Daoy (cell line): ENCODE results near the gene USPL1. TPM values are rescaled to one million over a fixed set of nuclear protein-coding genes. Genes with fewer than 3 reads are reported as not detected.

Experiments
- DNase-seq: peaks from one replicate; pipeline ENCODE4 v3.0.0-alpha.2; 2015; ENCODE audit warnings: low read depth
- total RNA-seq: library from RNA; depleted of rRNA; stranded (reverse); fragments of >200 nt; shearing (Covaris generic); gene quantifications from 2 replicates; pipeline ENCODE4 v1.2.3, GENCODE V29; 2014

Gene USPL1
- total RNA-seq, 1 experiment from 2014 or later = 17.5 TPM

DNA sequence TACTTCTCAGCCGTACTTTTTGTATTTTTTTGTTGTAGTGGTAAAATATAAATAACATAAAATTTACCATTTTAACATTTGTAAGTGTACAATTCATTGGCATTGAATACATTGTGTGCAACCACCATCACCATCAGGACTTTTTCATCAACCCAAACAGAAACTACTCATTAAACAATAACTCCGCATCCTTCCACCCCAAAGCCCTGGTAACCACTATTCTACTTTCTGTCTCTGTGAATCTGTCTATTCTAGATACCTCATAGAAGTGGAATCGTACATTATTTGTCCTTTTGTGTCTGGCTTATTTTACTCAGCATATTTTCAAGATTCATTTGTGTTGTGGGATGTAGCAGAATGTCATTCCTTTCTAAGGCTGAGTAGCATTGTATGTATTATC is 38.5 kb downstream of the USPL1 start:
- no peak for DNase-seq

DNA sequence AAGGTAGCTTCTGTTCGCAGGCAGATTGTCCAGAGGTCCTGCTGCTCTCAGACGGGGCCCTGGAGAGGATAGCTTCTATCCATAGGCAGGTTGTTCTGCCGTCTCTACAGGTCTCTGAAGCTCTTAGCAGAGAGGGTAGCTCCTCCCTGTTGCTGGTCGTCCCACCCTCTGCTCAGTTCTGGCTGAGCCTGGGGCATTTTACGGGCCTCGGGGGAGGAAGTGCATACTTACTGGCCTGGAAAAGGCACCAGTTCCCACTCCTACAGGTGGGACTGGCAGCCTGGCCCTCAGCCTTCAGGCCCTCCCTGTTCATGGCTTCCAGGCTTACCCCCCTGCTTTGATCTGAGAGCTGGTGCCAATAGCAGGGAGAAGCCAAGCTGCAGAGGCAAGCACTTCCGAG is 42.3 kb downstream of the USPL1 start:
- DNase-seq = no peak

DNA sequence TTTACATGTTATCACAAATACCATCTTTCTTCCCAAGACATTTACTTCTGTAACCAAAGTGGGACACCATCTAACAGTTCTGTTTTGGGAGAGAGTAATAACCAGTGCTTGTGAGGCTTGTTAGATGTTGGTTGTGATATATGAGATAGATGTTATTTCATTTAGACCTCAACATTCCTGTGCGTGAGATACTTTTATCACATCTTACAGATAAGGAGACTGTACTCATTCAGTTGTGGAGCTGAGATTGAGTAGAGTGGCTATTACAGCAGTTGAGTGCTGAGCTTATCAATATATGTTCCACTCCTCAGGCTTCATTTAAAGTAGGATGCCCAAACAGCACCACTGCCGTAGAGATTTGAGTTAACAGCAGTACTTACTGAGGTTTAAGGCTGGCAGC is 43.1 kb downstream of the USPL1 start:
- no peak for DNase-seq

GRCh38 chr13:30664689-30665275 is 47.1 kb downstream of the USPL1 start:
- DNase-seq = no peak

- DNase-seq = no peak
Observed at GRCh38 chr13:30665638-30666037, 47.9 kb downstream of the USPL1 start.

GRCh38 chr13:30666113-30666512 is 48.4 kb downstream of the USPL1 start:
- DNase-seq = no peak

- no peak for DNase-seq
Observed at GRCh38 chr13:30667014-30667413, 49.3 kb downstream of the USPL1 start.

DNA sequence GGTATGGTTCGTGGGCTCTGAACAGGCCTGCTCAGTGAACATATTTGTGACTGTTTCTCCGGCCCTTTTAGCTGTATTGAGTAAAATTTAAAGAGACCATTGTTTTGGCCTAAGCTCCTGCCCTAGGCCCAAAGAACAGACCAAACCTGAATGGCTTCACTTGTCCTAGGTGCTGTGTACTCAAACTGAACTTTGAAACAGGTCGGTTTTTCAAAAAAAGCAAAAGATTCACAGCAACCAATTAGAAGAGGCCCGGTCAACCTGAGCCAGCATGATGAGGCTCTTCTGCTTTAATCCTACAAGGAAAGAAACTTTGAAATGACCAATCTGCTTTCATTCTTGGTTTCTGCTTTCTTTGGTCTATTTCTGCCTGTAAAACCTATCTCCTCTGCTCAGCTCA is 50.6 kb downstream of the USPL1 start:
- no peak for DNase-seq

DNA sequence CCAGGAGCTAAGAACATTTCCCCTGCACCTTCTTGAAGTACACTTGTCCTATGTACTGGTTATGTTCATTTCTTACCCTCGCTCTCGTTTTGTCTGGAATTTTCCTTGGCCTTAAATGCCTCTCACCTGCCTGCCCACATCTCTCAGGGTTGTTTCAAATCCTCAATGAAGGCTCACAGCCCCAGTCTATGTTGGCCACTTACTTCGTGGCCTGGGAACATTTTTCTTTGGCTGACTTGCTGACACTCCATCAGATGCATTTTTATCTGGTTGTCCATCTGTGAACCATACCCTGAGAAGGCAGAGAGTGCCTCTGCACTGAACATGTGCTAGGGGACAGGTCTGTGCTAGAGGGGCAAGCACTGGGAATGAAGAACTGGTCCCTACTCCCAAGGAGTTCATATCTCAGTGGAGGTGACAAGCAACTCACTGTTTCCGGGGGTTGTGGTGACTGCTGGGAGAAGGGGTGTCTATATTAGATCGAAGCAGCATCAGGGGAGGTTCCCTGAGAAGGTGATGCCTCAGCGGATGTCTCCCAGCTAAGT is 53.6 kb downstream of the USPL1 start:
- DNase-seq = no peak

DNA sequence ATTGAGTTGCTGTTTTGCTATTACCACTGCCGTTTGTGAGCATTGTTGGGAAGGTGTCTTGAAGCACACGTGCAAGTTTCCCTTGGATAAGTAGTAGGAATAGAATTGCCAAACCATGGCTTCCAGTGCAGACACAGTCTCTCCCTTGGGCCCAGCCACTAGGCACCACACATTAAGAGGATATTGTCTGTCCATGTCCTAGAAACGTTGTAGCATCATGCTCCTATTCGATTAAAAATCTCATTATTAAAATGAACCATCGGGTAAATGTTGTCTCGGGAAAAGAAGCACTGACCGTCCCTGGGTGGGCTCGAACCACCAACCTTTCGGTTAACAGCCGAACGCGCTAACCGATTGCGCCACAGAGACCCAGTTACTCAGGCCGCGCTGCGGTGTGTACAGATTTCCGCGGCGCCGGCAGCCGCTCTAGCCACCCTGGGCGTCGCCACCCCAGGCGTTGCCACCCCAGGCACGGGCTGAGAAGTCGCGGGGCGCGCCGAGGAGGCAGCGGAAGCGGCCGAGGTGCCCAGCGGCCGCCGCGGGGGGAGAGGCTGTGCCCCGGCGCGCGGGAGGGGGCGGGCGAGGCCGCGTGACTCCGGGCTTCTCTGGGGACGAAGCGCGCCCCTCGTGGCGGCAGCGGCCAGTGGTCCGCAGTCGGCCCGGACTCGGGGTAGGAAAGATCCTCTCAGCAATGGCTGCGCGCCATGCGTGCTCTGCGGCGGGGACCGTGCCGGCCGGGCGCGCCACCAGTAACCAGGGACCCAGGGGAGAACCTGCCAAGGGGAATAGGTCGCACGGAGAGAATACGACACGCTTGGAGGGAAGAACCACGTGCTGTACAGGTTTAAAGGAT is 56.2 kb downstream of the USPL1 start:
- DNase-seq = peak; percentile 91

- no peak for DNase-seq
Observed at GRCh38 chr13:30675717-30676116, 58.0 kb downstream of the USPL1 start.

DNA sequence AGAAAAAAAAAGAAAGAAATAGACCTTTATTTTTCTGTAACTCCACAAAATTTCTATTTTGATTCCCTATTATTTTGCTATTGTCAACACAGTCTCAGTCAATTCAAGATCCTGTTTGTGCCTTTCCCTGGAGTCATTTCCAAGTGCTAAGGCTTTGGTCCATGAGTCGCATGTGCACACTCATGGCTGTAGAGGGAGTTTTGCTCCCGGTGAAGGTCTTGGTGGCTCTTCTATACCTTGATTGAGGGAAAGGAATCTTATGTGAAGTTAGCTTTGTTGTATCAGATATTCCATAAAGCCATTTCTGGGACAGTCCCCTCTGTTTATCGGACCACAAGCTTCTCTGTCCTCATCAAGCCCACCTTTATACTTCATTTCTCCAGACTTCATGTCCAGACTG is 59.0 kb downstream of the USPL1 start:
- peak; percentile 23 for DNase-seq

DNA sequence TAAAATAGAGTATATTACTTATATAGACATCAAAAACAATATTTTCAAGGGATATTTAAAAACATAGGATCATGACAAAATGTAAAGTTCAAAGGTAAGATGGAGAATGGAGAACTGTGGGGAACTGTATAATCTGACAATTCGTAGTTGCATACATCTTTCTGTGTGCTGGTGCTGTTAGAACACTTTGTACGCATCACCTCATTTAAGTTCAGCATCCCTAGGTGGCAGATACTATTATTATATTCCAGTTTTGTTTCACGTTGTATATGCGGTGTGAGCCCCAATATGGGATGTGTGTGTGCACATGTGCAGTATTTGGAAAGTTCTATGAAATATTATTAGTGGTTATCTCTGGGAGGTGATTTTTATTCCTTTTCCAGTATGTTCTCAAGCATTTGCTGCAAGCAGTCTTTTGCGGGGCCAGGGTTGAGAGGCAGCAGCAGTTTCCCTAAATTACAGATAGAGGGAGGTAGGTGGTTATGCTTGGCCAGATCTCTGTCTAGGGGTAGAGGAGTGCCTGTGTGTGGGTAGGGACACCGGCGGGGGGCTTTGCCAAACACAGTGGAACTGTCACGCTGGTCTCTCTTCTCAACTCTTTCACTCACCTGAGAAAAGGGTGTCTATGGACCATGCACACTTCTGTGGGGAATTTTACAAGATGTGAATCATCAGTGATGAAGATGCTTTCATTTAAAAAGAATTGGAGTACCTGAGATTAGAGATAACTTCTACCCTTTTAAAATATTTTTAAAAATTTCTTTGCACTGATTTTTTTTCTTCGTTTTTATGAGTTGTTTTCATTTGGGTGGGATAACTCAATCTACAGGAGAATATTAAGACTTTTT is 62.0 kb downstream of the USPL1 start:
- DNase-seq = peak; percentile 14

DNA sequence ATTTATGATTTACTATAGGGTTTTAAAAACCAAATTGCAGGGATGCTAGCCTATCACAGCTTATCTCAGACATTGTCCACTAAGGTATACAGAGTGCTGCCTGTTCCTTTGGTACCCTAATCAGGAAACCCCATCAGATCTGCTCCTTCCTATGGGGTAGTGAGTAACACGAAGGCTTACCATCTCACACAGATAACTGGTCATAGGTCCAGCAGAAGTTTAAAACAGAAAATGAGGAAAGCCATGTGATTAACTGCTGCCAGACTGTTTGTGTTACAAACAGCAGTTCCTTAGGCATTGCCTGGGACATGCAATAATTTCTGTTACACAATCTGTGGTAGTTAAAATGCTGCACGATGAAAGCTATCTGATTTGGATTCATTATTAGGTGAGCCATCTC is 64.1 kb downstream of the USPL1 start:
- peak; percentile 27 for DNase-seq

DNA sequence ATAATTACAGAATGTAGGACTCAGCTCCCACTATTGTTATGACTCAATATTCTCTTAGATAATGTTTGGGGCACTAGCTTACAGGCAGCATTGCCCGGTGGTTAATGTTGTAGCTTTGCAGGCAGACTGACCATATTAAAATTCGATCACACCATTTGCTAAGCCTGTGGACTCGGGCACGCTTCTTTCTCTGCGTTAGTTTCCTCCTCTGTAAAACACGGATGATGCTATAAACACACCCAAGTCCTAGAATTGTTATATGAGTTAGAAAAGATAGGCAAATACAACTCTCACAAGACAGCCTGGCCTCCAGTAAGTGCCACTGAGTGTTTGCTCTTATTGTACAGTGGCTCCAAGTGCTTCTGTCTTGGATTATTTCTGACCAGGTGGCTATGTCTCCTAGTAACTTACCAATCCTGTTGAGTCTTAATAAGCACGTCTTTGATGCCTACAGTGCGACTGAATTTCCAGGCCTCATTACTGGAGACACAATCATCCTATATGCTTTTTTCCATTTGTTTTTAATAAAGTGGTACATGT is 67.7 kb downstream of the USPL1 start:
- DNase-seq = no peak

GRCh38 chr13:30685987-30686386 is 68.3 kb downstream of the USPL1 start:
- DNase-seq = no peak

GRCh38 chr13:30687601-30688000 is 69.9 kb downstream of the USPL1 start:
- DNase-seq = no peak

DNA sequence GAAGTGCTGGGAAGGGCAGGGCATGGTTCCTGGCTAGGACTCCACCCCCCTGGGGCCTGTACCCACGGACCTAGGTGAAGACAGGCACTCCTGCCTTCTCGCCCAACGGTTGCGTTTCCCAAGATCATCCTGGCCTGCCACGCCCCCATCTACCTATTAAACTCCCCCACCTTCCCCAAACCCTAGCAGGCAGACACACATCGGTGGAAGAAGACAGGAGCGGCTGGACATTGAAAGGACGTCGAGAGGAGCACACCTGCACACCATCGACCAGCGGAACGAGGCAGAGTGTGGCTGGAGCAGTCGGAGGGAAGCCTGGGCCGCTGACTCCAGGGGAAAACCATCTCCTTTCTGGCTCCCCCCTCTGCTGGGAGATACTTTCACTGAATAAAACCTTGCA is 72.0 kb downstream of the USPL1 start:
- DNase-seq = no peak

DNA sequence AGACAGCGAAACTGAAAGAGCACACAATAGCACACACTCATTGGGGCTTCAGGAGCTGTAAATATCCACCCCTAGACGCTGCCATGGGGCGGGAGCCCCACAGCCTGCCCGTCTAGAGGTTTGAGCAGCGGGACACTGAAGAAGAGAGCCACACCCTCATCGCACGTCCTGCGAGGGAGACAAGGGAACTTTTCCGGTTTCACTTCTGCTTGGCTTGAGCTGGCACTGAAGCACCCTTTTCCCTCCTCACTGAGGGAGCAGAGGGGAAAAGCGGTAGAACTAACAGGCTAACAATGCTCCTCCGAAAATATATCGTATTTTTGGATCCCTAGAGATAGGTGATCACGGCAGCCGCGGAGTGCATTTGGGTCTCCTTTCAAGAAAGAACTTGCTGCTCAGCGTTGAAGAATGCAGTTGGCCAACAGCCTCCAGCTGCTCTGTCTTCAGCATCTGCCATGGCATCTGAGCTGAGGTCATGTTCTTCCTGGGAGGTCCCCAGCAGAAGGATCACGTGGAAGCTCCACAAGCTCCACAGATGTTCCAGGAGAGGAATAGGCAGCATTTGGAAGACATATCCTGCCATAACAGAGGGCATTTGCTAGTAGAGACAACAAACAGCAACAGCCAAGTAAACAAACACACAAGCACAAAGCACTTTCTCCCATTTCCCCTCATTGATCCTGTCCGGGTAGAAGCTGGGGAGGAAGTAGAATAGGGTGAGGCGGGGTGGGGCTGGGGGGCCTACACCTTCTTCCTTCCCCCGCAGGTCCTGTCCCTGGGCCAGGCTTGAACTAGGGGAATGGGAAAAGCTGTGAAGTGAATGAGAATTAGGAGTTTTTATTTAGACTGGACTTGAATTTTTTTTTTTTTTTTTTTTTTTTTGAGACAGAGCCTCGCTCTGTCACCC is 72.8 kb downstream of the USPL1 start:
- DNase-seq = peak; percentile 88

DNA sequence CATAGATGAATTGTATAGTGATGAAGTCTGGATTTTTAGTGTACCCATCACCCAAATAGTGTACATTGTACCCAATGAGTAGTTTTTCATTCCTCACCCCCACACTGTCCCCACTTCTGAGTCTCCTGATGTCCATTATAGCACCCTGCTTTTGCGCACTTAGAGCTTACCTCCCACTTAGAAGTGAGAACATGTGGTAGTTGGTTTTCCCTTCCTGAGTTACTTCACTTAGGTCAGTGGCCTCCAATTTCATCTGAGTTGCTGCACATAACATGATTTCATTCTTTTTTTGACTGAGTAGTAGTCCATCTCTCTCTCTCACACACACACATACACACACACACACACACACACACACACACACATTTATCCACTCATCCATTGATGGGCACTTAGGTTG is 74.4 kb downstream of the USPL1 start:
- no peak for DNase-seq
